GM18507 (cell line): ENCODE measurements around the gene MIPOL1.
"Not testable (repeated sequence)": the region's sequence is repeated elsewhere in the genome, so short reads cannot be mapped to it uniquely, and the experiment has no call there.

Source experiments
- DNase-seq: peaks from one replicate; pipeline ENCODE4 v3.0.0; 2011; ENCODE audit warnings: low read depth; ENCODE audit not compliant: insufficient read length; ENCODE audit errors: extremely low spot score
- FAIRE-seq: peaks from 2 replicates; lab custom pipeline; 2011; peaks lifted over from hg19 to GRCh38; lab: Jason Lieb, UNC

The MIPOL1 gene

DNA sequence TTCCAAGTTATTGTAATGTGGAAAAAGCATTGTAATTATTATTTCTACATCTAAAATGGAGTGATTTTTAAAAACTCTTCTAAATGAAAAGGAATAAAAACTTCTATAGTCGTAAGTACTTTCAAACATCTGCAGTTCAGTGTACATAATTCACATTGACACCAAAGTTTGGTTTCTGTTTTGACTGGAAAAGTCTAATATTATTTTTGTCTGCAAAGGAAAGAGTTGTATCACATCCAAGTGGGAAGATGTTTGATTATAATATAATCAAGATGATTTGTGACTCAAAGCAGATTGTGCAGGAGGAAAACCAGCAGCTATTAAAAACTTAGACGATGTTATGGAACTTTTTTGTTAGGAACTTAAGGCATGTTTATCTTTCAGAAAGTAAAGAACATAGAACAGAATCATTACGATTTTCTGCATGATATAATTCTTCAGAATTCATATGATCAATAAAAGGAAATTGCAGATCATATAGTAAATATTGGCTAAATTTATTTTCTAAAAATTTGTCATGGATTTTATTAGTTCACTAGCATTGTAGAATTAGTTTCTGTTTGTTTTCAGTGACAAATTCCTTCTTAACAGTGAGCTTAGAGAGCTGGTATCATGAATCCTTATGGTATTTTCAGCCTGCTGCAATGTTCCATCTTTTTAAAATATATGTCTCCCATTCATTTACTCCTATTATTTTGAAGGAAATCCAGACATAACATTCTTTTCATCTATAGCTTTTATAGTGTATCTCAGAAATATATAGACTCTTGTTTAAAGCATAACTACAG lies 145.8 kb downstream of the MIPOL1 start:
- DNase-seq (no peak), FAIRE-seq (no peak)

DNA sequence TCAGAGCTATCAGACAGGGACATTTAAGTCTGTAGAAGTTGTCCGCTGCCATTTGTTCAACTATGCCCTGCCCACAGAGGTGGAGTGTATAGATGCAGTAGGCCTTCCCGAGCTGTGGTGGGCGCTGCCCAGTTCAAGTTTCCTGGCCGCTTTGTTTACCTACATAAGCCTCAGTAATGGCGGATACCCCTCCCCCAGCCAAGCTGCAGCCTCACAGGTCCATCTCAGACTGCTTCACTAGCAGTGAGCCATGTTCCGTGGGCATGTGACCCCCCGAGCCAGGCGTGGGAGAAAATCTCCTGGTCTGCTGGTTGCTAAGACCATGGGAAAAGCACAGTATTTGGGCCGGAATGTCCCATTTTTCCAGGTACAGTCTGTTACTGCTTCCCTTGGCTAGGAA lies 165.9 kb downstream of the MIPOL1 start:
- no peak for DNase-seq
- no peak for FAIRE-seq

DNA sequence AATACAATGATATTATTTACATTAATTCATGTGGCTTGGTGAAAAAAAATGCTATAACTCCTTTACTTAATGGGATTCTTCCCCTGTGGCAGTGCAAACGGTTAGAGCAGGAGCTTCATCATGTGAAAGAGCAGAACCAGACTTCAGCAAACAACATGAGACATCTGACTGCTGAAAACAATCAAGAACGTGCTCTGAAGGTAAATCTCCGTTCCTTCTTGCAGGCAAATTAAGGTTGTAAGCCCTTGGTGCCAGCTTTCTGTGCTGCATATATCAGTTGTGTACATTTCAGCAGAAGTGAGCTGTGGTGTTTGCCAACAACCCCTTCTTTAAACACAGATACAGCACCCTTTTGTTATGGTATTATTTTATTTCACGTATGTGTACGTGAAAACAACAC lies 171.7 kb downstream of the MIPOL1 start:
- no peak for DNase-seq

DNA sequence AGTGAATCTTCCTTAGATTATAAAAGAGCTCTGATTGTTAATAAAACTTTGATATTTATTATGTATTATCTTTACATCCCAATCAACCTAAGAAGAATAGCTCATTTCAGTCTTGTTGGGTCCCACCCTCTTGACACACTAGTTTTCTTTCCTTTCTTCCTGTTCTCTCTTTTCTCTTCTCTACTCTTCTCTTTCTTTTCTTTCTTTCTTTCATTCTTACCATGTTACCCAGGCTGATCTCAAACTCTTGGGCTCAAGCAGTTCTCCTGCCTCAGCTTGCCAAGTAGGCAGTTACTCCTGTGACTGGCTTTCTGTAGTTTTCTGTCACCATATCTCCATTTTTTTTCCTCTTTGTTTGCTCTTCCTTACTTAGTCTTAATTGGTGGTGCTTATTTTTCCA lies 177.8 kb downstream of the MIPOL1 start:
- FAIRE-seq = no peak
- DNase-seq = no peak

More for the DNA sequence above, 171.7 kb downstream of the MIPOL1 start:
- no peak for FAIRE-seq

DNA sequence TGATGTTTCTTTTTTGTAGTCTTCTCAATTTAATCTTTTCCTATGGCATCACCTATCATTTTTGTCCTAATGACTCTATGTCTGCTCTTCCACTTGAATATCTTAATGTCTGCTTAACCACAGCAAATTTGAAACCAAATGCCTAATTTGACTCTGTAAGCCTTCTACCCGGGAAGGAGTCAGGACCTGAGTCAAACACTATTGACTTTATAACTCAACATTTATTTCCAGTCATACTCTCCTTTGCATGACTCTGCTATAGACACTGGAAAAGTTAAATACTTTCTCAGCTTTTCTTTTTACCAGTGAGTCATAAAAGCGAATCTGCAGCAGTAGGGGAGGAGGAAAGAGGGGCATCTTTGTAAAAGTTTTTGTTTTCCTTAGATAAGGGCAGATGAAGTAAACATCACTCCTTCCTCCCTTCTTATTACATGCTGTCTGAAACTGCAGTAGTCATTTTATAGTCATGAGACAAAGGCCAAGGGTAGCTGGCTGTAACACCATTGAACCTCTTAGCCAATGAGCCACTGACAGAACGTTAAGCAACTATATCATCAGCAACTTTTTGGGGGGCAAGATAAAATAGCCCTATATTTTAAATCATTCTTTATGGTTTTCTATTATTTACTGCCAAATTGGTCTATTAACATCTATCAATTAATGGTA lies 179.3 kb downstream of the MIPOL1 start:
- DNase-seq (no peak), FAIRE-seq (no peak)

DNA sequence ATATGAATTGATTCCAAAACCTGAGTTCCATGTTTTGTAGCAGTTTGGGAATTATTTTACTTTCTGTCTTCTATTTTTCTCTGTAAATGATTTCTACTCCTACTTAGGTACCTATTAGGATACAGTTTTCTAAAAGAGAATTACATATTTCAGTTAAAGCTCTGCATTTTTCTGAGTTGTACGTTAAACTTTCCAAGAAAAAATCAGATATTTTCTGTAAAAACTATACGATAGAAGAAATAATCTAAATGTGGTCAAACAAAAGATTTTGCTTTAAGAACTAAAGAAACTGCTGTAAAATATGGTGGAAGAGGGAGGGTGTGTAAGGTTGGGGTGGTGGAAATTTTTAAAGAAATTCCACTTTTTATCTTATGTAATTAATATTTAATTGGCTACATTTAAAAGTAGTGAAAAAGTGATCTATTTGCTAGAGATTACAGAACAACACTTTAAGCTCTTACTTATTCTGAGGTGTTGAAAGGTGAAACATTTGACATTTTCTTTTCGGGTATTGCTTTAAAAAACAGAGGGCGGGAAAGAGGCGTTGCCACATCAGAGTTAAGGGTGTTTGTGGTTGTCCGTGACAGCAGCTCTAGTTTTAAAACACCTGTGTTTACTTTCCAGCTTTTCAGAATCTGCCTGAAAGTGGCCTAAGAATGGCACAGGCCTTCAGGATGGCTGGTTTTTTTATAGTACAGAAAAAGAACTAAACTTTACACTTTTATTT lies 187.3 kb downstream of the MIPOL1 start:
- DNase-seq (no peak), FAIRE-seq (no peak)

DNA sequence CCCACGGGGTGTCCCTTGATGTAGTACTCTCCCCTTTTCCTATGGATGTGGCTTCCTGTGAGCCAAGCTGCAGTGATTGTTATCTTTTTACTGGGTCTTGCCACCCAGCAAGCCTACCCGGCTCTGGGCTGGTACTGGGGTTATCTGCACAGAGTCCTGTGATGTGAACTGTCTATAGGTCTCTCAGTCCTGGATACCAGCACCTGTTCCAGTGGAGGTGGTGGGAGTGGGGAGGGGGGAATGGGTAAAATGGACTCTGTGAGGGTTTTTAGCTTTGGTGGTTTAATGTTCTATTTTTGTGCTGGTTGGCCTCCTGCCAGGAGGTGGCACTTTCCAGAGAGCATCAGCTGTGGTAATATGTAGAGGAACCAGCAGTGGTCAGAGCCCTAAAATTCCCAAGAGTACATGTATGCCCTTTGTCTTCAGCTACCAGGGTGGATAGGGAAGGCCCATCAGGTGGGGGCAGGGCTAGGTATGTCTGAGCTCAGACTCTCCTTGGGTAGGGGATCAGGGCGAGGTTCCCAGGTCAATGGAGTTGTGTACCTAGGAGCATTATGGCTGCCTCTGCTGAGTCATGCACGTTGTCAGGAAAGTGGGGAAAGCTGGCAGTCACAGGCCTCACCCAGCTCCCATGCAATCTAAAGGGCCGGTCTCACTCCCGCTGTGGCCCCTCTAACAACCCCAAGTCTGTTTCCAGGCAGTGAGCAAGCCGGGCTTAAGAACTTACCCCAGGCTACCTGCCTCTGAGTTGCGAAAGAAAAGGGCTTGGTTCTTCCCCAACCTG lies 199.6 kb downstream of the MIPOL1 start:
- not testable (repeated sequence) for FAIRE-seq, DNase-seq

DNA sequence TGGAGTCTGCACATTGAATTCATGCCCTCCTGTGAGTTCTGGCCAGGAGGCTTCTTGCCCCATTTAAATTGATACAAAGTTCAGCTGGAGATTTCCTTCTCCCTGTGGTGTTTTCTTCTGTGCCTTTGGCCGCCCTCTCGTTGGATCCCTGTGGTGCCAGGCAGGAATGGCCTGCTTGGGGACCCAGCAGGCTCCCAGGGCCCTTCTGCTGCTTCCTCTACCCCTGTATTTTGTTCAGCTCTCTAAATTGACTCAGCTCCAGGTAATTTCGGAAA lies 200.1 kb downstream of the MIPOL1 start:
- DNase-seq = no peak
- FAIRE-seq = no peak

DNA sequence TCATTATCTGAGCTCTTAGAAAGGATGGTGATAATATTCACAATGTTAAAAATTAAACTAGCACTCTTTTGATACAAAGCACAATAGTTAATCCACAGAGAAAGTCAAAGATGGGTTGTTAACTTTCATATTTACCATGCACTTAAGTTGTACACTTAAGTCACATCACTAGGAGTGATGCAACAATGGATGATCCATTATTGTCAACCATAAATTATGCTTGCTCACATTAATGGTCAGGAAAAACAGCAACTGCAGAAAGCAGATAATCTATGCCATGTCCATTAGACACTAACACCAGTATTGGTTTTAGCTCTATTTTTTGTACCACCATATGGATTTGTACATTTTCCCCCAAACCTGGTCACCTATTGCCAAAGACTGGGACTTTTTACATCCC lies 201.8 kb downstream of the MIPOL1 start:
- FAIRE-seq = no peak
- no peak for DNase-seq

DNA sequence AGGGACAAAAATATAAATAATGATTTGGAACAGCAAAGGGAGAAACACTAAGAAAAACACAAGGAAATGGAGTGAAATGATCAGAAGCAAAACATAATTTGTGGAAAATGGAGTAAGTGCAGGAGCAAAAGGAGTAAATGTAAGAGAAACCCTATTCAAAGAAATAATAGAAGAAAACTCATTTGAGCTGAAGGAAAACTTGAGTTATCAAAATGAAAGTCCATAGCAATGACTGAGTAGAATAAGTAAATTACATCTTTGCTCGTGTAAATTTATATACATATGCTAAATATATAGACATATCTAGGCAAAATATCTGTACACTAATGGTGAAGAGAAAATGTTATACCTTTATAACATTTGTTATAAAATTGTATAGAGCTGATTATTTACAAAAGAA lies 203.4 kb downstream of the MIPOL1 start:
- FAIRE-seq = no peak

DNA sequence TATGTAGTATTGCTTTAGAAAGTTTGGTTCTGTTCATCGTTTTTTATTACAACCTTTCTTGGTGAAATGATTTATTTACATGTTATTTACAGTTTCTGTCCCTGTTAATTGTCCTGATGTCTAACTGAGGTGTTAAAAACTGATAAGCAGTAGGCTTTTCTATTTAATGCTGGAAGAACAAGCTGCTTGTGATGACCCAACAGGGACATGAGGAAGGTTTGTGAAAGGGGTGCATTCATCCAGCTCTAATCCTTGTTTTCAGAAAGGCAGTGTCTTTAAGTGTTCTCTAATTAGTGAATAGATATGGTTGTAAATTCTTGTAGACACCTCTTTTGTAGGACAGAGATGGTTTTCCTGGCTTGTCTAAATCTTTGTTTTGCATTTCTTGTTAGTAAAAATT lies 205.9 kb downstream of the MIPOL1 start:
- DNase-seq (no peak), FAIRE-seq (no peak)

More for the DNA sequence above, 203.4 kb downstream of the MIPOL1 start:
- no peak for DNase-seq

DNA sequence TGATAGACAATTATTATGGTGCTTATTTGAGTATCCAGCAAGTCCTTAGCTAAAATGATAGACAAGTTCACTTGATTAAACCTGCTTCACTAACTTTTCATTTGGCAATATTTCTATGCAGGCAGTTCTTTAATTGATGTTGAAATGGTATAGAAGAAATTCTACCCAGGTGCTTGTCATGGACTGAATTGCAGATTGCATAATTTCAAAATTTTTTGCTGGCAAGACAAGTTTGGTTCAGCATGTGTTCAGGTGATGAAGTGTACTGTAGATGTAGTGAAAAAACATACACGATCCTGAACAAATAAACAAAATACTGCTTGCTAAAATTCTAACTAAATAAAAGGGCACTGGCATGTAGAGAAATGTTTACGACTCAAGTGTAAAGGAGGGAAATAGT lies 208.4 kb downstream of the MIPOL1 start:
- DNase-seq (no peak), FAIRE-seq (no peak)

DNA sequence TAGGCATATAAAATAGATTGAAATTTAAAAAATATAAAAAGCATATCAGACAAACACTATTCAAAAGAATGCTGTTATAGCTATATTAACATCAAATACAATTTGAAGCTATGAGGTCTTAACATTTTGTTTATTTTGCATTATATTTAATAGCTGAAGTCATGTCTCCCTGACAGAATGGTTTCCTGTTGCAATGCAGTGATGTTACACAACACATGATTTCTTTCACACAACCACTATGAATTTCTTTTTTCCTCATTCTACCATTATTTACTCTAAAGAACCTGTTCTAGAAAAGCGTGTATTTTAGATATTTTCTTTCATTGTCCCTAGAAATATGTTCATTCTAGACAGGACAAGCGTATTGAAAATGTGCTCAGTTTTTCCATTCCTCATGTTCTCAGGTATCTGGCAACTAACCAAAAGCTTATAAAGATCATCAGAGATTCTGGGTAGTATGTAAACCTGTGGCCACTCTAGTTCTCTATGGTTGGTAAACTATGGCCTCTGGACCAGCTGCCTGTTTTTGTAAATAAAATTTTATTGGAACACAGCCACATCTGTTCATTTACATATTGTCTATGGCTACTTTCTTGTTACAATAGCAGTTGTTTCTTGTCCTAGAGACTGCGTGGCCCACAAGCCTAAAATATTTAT lies 213.5 kb downstream of the MIPOL1 start:
- DNase-seq (no peak), FAIRE-seq (no peak)

DNA sequence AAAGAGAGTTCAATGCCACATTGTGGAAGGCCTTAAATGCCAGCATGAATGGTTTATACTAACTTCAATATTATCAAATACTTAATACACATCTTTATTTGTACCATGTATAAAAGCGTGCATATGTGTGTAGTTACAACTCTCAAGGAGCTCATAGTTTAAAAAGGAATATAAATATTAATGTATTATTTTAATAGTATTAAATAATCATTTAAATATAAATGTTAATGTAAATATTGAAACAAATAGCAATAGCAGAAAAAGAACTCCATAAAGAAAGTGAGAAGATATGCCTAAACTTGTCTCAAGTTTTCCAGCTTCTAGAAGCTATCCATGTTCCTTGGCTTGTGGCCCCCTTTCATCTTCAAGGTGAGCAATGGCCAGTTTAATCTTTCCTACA lies 215.3 kb downstream of the MIPOL1 start:
- no peak for DNase-seq
- FAIRE-seq = no peak

DNA sequence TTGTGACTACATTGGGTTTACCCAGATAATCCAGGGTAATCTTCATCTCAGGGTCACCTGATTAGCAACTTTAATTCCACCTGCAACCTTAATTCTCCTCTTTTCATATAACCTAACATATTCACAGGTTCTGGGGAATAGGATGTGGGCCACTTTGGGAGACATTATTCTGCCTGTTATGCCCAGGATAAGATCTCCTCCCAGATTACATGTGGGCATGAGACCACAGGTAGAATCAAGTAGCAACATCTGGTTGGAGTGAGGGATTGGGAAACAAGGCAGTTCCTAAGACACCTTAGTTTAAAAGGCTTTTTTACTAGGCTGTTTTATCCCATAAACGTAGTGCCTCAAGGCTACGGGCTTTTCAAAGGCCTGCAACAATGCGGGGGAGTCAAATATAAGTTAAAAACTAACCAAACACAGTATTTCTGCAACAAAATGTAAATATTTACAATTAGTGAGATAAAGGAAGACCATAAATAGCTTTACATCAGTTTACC lies 215.8 kb downstream of the MIPOL1 start:
- no peak for FAIRE-seq
- DNase-seq = no peak

DNA sequence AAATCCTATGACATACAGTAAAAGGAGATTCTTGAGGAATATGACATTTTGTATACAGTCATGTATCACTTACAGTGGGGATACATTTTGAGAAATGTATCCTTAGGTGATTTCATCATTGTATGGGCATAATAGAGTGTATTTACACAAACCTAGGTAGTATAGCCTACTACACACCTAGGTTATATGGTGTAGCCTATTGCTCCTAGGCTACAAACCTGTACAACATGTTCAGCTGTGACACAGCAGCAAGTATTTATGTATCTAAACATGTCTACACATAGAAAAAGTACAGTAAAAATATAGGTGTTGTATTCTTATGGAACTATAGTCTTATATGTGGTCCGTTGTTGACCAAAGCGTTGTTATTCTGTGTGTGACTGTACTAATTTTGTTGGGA lies 218.5 kb downstream of the MIPOL1 start:
- FAIRE-seq = no peak
- no peak for DNase-seq

DNA sequence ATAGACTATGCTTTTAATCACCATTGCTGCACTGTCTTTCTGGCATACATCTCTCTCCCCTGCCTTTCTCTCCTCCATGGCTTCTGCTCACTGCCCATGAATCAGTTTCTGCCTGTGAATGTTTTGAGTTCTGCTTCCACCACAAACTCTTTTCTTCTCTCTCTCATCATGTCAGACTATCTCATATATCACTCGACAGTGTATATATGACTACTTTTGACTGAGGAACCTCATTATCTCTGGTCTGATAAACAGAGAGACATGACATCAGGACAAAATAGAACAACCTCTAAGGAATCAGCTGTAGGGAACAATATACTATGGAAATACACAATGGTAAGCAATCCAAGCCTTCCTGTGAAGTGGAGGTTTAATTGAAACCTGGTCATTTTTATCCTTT lies 219.4 kb downstream of the MIPOL1 start:
- FAIRE-seq (no peak), DNase-seq (no peak)

DNA sequence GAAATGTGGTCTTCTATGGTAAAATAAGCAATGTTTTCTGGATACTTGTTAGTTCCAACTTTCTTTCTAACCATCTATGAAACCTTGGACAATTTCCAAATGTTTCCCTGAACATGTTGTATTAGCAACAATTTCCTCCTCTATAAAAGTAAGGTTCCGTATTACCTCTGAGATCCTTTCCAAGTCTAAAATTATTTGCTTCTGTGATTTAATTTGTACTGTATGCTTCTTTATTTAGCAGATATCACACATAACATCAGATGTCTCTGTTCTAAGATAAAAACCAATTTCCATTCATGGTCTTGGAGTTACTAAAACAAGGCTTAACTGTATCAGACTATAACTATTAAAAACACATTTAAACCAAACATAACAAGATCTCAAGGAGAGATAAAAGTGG lies 220.1 kb downstream of the MIPOL1 start:
- no peak for DNase-seq
- no peak for FAIRE-seq

DNA sequence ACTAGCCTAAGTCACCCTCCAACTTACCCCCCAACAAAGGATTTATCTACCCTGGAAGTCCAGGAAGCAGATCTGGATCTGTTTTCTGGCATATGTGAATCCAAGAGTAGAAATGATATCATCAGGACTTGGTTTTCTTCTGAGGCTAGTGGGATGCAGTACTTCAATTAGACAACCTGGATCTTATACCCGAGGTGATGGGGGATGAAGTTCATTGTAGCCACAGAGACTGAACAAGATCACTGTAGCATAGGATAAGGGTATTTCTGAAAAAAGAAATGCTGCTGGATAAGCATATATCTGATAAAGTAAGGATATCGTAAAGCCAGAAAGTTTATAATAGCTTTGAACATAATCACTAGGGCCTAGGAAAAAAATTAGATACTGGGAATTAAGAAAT lies 222.9 kb downstream of the MIPOL1 start:
- DNase-seq (no peak), FAIRE-seq (no peak)
